Stimulated activated naive CD4-positive, alpha-beta T cell treated with Interleukin-2 at 50 U/mL for 16 hours (primary cell): ENCODE results near the gene HPD.

Source experiments
- DNase-seq: peaks from one replicate; lab custom pipeline; 2025; lab: John Stamatoyannopoulos, UW

Gene HPD

DNA sequence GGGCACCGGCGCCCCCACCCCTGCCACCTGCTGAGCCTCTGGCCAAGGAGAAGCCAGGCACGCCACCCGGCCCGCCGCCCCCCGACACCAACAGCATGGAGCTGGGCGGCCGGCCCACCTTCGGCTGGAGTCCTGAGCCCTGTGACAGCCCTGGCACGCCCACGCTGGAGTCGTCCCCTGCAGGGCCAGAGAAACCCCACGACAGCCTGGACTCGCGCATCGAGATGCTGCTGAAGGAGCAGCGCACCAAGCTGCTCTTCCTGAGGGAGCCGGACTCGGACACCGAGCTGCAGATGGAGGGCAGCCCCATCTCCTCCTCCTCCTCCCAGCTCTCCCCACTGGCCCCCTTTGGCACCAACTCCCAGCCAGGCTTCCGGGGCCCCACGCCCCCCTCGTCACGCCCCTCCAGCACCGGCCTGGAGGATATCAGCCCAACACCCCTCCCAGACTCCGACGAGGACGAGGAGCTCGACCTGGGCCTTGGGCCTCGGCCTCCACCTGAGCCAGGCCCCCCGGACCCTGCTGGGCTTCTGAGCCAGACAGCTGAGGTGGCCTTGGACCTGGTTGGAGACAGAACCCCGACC is 48.3 kb downstream of the HPD start:
- DNase-seq: no peak

DNA sequence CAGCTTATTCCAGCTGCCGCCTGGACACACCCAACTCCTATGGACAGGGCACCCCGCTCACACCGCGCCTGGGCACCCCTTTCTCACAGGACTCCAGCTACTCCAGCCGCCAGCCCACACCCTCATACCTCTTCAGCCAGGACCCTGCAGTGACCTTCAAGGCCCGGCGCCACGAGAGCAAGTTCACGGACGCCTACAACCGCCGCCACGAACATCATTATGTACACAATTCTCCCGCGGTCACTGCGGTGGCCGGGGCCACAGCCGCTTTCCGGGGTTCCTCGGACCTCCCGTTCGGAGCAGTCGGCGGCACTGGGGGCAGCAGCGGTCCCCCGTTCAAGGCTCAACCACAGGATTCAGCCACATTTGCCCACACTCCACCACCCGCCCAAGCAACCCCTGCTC is 48.9 kb downstream of the HPD start:
- no peak for DNase-seq

DNA sequence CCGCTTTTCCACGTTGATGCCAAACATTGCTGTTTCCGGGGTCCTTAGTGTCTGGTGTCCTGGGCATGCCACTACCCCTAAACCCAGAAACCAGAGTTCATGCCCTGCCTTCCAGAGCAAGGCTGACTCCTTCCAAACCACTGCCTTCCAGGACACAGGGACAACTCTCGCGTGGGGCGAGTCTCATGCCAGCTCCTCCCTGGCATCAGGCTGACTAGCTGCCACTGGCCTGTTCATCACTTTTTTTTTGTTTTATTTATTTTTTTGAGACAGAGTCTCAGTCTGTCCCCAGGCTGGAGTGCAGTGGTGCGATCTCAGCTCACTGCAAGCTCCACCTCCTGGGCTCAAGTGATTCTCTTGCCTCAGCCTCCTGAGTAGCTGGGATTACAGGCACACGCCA is 50.0 kb downstream of the HPD start:
- DNase-seq: no peak

DNA sequence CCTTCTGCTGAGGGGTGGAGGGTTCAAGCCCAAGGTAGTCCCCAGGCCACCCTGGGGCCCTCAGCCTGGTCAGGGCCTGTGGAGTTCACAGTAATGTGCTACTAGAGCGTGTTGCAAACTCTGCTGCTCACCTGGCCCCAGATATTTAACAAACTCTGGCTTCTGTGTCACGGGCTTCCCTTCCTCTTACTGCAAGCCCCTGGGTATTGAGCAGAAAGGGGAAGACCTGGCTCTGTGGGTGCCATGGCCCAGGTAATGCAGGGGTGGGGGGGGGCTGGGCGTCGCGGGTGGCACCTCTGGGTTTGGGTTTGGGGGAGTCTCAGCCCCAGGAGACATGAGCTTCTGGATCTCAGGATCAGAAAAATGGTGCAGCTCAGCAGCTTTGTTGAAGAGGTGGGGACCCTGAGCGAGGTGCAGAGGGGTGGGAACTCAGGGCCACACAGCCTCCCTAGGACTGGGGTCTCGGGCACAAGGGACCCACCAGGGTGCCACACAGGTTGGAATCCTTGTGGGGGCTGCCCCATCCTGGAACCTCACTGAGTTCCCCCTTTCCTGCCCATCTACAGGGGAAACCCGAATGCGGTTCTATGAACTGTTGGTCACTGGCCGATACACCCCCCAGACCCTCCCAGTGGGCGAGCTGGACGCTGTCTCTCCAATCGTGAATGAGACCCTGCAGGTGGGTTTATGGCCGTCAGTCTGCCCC is 50.9 kb downstream of the HPD start:
- no peak for DNase-seq

DNA sequence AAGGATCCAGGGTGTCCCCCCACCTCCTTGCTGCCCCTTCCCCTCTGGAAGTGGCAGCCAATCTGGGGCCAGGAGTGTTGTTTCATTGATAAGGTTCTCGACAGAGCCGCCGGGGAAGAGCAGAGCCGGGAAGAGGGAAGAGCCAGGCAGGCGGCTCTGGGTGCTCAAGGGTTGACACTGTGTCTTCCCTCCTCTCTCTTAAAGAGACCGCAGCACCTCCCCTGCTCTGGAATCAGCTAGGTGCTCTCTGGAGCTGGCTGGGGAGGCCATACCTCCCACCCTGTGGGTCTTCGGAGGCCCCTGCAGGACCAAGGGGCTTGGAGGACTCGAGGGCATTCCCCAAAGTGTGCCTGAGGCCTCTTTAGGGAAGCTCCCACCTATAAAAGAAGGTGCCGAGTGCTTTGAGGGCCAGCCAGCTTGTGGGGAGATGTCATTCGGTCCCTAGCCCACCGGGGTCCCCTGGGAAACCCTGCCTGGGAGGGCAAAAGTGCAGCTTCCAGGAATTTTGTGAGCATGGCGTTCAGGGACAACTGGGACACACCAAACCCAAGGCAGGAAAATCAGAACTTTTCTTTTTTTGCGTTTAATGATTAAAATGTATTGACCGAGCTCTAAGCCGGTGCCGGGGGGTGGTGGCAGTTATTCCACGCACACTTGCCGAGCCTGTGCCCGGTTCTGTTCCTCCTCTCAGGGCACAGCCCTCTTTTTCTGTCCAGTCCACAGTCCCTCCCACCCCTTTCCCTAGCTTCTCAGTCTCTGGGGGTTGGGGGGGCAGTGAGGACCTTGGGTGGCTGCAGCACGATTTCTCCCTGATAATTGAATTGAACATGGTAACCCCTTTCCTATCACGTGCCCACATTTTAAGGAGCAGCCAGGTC is 51.9 kb downstream of the HPD start:
- no peak for DNase-seq

DNA sequence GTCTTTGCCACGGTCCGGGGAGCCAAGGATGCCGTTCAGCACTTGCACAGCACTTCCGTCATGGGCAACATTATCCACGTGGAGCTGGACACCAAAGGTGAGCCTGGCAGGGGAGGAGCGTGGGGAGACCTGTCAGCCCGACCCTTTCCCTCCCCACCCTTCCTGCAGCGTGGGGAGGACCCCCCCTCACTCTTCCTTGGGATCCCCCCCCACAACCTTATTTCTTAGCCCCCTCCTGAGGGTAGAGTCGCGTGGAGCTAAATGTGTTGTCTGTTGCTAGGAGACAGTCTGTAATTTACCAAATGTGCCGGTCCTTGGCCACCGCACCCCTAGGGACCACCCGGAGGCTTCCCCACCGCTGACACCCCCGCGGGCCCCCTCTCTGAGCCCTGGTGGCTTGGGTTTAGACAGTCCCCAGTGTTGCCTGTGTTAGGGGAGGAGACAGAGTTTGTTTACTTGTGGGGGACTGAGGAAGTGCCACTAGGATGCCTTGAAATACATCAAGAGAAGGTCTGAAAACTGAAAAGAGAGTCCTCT is 52.6 kb downstream of the HPD start:
- DNase-seq: peak; percentile 4

DNA sequence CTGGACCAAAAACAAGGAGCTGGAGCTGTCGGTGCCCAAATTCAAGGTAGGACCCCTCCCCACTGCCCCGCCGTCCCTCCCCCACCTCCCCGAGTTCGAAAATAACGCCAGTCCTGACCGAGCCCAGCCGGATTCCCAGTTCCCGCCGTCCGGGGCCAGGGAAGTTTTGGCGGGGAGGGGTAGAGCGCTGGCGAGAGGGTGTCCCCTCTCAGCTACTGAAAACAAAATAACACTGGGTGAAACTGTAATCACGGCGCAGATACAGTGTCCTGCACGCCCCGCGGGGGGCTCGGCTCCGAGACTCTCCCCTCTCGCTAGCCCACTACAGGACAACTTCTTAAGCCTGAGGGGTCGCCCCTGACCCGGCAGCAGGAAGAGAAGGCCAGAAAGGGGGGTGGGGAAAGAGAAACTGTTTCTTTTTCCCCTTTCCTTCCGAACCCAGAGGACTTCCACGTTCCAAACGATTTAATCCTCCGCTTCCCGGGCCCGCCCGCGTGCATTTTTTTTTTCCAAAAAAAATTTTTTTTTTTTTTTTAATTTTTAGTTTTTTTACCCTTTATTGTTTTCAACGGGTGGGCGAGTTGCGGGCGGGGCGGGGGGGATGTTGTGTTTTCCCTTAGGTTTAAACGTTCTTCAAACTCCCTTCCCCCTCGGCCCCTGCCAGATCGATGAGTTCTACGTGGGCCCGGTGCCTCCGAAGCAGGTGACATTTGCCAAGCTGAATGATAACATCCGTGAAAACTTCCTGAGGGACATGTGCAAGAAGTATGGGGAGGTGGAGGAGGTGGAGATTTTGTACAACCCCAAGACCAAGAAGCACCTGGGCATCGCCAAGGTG is 53.3 kb downstream of the HPD start:
- DNase-seq: peak; percentile 5

DNA sequence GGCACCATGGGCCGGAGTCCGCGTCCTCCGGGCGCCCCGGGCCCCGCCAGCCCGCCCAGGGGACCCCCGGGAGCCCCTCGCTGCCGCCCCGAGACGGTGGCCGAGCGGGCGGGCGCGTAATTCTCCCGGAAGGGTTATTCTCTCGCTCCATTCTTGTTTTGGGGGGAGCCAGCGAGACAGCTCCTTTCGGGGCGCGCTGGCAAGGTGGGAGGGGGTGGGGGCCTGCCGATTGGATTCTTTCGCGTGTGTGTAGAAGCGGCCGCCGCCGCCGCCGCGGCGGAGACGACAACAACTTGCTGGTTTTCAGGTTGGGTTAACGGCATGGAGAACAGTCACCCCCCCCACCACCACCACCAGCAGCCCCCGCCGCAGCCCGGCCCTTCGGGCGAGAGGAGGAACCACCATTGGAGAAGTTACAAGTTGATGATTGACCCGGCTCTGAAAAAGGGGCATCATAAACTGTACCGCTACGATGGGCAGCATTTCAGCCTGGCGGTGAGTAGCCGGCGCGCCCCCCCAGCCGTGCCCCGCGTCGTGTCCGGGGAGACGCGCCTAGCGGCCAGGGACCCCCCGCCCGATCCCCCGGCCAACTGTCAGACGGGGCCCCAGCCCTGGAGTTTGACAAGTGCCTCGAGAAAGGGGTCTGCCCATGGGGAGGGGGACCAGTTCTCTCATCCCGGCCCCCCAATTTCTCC is 54.1 kb downstream of the HPD start:
- DNase-seq: peak; percentile 59

DNA sequence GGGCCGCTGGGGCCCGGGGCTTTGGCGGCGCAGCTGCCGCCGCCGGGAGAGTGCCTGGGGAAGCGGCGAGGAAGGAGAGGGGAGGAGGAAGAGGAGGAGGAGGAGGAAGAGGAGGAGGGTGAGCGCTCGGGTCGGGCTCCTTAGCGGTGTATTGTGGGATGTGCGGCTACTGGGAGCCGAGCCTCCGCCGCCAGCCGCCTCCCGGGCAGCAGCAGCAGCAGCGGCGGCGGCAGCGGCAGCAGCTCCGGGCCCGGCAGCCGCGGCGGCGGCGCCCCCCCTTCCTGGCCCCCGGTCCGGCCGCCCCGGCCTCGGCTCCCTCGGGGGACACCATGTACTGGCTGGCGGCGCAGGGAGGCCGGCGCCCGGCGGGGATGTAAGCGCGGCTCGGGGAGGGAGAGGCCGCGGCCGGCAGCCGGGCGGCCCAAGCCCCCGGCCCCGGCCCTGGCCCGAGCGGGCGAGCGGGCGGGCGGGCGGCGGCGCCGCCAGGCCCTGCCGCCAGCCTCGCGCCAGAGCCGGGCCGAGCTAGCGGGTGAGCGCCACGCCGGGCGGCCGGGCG is 54.7 kb downstream of the HPD start, which contains the start of gene SETD1B:
Gene SETD1B, plus strand, starts transcription at position 149 of the 556 bp plus-strand sequence. CDS start 729 bp downstream, outside the sequence.
- DNase-seq: peak; percentile 50

DNA sequence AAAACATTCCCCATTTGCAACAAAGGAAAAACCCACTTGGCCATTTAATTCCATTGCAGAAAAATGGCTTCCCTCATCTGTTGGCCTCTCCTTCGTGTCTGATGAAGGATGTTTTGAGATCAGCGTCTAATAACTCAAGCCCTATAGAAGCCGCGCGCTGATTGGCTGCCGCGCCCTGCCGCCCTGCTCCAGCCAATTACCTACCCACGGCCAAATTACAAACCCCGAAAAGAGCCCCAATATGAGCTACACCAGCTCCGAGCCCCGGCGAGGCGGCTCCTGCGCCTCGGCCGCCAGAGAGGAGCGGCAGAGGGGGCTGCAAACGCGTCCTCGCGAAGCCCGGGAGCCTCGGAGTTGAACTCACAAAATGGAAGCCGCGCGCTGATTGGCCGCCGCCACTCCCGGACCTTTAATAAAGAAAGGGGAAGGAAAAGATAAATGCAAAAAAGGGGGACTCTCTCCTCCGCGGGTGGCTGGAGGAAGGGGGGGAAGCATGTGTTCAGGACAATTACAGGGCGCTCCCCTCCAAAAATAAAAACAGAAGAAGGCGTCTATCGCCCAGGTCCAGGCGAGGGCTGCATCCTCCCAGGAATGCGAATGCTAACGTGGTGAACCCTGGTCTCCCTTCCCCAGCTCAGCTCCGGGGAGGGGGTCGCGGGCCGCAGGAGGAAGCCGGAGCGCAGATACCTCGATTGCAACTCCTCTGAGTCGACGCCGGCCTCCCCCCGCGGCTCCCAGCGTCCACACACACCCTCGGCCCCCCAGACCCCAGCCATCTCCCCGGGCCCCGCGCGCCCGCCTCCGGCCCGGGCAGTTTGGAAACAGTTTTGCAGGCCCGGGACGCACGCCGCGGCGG is 55.6 kb downstream of the HPD start:
- DNase-seq: peak; percentile 89

DNA sequence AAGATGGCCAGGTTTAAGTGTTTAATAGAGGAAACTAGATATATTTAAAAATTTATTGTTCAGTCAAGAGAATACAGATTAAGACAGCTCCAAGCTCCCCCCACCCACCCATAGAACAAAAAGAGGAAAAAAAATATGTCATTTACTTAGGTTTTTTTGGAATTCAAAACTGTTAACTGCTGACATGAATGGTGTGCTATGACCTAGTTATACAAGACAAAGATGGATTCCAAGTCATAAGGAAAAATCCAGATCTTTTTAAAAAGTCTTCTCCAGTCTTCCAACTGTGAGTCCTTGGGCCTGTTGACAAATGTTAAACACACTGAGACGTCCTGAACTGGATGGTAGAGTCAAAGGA is 56.2 kb downstream of the HPD start:
- DNase-seq: no peak

DNA sequence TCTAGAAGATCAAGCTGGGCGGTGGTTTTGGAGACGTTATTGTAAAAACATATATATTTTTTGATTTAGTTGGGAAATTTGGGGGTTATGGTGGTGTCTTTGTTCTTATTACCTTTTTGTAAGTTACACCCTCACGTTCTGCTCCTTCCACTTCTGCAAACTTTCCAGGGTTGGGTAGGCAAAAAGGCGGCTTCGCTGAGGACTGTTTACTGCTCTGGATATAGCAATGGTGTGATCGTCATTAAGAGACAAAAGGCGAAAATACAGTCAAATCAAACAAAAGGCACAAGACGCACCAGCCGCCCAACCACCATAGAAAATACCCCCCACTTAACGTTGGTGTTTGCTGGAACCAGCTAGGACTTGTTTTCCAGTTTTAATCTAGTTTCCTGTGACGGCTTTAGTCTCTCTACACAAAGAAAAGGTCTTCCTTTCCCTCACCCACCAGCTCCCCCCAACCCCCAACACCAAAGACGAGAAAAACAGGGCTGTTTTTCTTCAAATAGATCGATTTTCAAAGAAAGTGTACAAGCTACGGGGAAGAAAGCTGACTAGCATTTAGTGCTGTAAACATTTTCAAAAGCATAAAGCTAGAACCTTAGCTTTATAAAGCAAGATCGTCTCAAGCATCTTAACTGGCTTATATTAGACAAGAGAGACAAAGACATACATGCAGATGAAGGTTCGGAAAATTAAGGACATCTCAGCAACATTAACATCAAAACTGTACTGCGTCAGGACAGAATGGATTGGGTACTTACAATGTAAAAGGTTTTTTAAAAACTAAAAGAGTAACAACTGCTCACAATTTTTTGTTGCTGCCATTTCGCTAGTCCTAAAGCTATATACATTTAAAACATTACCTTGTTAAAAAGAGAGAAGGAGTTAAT is 56.8 kb downstream of the HPD start:
- peak; percentile 22 for DNase-seq

DNA sequence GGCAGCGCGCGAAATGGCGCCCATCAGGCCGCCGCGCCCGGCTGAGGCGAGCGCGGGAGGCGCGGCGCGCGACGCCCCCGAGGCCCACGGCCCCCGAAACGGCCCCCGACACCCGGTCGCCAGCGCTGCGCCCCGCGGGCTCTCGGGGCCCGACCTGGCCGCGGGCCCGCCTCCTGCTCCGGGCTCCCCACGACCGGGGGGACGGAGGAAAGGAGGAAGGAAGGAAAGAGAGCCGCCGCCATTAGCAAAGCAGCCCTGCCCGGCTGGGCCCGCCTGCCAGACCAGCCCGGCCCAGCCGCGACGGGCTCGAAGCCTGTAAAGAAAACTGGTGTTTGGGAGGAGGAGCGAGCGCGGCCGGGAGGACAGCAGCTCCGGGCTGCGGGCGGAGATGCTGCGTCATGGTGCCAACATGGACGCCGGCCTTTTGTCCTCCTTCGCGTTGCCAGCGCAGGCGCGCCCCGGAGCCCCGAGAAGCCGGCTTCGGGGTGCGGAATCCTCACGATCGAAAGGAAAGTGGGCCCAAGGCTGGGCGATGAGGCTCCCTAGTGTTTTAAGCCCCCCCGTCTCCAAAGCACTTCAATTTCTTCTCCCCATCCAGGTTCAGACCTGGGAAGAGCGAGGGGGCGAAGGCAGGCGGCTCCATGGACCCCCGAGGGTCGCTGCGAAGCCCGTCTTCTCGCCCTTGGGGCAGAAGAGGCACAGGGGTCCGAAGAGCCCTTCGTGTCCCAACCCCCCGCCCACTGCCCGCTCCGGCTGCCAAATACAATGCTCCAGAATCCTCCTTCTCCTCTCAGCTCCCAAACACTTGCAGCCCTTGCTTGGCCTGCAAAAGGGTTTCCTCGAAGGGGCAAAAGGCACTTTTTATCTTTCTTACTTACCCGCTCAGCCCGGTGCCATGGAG is 57.7 kb downstream of the HPD start:
- peak; percentile 69 for DNase-seq

DNA sequence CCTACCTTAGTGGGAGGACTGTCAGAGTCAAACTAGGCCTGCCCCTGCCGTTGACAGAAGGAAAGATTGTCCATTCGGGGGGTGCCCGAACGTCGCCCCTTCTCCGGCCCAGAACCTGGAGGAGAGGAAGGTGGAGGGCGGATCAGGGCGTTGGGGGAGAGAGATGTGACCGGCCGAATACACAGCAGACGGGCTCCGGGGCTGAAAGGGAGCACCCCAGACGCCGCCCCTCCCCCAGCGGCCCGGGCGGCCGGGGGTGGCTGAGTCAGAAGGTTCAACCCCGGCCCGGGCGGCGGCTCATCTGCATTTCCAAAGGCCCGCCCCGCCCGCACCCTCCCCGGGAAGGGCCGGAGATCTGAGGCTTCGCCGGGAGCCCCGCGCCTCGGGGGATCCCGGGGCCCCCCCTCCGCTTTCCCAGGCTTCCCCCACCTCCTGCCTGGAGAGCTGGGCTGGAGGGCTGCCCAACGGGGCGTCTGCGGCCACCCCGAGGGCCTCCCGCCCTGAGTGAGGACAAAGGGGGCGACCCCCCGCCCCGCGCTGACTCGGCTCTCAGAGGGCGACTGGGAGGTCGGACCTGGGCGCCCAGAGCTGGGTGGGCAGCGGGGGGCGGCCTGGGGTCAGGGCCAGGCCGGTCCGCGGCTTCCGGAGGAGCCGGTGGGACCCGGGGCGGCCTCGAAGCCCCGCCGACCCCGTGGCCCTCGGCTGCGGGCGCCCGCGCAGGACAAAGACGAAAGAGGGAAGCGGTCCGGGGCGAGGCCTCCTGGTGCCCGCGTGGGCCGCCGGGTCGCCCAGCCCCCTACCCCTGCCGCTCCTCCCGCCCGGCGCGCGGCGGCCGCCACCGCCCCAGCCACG is 58.6 kb downstream of the HPD start:
- peak; percentile 75 for DNase-seq

DNA sequence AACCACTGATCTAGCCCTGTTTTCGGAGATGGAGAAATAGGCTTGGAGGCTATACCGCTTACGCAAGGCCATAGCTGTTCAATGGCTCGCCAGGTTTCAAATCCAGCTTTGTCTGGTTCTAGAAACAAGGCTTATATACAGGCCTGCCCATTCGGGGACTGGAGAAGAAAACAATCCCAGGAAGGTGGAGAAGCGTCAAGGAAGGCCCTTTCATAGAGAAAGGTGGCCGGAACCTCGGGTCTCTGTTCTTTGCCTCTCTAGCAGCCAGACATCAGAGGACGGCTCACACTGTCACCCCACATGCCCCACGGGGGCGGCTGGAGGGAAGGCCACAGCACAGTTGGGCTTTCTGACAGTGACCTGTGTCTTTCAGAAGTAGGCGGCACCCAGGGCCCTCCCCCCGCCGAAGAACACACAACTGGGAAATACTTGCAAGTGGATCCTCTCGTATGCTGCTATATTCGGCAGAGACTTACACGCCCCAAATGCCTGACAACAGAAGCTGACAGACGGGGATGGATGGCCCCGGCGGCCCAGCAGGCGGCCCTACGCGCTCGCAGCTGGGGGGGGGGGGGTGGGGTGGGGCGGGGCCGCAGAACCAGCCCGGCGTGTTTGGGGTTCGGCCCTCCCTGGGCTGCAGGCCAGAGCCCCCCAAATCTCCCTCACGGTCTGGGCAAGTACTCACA is 59.4 kb downstream of the HPD start:
- peak; percentile 54 for DNase-seq

DNA sequence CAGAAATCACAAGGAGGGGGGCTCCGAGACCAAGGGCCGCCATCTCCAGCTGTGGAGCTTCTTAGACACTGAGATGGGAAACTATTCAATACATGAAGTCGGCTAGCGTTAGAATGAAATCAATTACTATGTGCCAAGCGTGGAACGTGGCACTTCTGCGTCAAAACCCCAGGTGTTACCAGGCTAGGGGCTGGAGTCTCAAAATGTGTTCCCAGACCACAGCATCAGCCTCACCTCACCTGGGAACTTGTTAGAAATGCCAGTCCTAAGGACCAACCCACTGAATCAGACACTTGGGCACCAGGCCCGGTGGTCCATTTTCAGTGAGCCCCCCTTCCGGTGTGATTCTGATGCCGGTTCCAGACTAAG is 59.9 kb downstream of the HPD start:
- DNase-seq: no peak
